Left ventricle myocardium inferior (tissue), 1 donor: Measurements from ENCODE around the gene DCP1B. TPM values are rescaled to one million over a fixed set of nuclear protein-coding genes. Genes with fewer than 3 reads are reported as not detected.

Experiments used
- DNase-seq: peaks from one replicate; pipeline ENCODE4 v3.0.0-alpha.2; 2020
- H3K27ac ChIP-seq: fragments of 200-600 bp; replicated peaks from 2 replicates; pipeline ENCODE4 v1.8.0; 2021
- H3K27me3 ChIP-seq: fragments of 200-600 bp; 2 replicates; pipeline ENCODE4 v1.8.0; 2021; ENCODE audit warnings: low read depth
- H3K36me3 ChIP-seq: fragments of 200-600 bp; 2 replicates; pipeline ENCODE4 v1.8.0; 2021
- H3K4me1 ChIP-seq: fragments of 200-600 bp; 2 replicates; pipeline ENCODE4 v1.8.0; 2021
- H3K4me3 ChIP-seq: fragments of 200-600 bp; 2 replicates; pipeline ENCODE4 v1.8.0; 2021; ENCODE audit warnings: mild to moderate bottlenecking, moderate library complexity
- H3K9me3 ChIP-seq: fragments of 200-600 bp; replicated peaks from 2 replicates; pipeline ENCODE4 v1.8.0; 2021
- CTCF ChIP-seq: fragments of 200-600 bp; IDR thresholded peaks from 2 replicates; pipeline ENCODE4 v1.8.0; 2021; ENCODE audit warnings: antibody characterized with exemption, mild to moderate bottlenecking, borderline replicate concordance
- intact Hi-C: fragments of 100-400 bp; cut with micrococcal nuclease; formaldehyde crosslinking; loops from one replicate; pipeline ENCODE4 v1.11.0; 2022
- total RNA-seq: library from RNA; stranded (reverse); fragmentation: NEBNext Ultra II Directional; extraction: Animal tissue kit (Norgen Biotek cat#: 25700); gene quantifications from one replicate; pipeline ENCODE4 v1.2.1, GENCODE V29; 2021
- donor health status: DM: no; HTN: yes; CAD: no; lungs with severe emphysema.

DCP1B gene
- total RNA-seq, 1 donor from 2014 or later: 1.7 TPM

GRCh38 chr12:1937481-1938224 lies 66.6 kb downstream of the DCP1B start:
- intact Hi-C loops: loop anchor here (10.0 kb wide), 1 partner anchor 303 kb away; no protein-coding TSS in a partner anchor
- H3K4me3 ChIP-seq: no peak overlapping the region
- no peaks in the 10 kb centered on the region for H3K9me3 ChIP-seq
- TF ChIP-seq CTCF: no peak
- peaks cover 46% of the 10 kb centered on the region for H3K4me1 ChIP-seq
- H3K27me3 ChIP-seq: no peaks in the 10 kb centered on the region
- DNase-seq: no peak
- H3K27ac ChIP-seq: no peak overlapping the region
- no peaks in the 10 kb centered on the region for H3K36me3 ChIP-seq

DNA sequence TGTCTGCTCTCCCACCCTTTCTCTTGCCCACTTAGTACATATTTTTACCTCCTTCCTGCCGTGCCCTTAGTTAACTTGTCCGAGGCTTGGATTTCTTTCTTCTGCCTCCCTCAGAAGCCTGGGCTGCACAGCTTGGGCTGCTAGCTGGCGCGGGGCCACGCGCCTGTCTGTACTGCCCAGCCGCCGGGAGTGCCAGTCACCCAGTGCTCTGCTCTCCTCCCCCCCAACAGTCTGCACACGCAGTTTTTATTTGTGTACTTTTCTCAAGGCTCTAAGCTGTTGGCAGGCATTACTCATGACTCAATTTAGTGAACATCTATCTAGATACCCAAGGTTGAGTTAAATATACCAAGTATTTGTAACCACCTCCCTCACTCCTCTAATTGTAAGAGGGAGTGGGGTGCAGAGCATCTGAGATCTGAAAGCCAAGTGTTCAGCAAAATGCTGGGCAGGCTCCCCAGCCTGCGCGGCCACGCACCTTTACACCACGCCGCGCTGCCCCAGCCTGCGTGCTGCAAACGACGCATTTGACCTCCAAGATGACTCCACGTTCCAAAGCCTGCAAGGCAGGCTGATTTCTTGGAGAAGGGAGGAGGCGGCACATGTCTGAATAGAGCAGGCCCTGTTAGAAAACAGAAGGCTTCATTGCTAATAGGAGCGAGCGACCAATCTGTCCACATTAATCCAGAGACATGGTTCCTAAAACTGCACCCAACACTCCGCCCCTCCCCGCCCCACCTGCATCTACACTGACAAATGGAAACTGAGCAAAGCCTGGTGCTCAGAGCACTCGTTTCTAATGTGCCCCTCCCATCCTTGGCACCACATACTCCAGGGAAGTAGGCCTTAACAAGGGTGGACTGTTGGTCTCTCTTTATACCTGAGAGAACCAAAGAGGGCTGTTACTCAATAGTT lies 67.6 kb downstream of the DCP1B start:
- peak overlapping the region; percentile 57 for H3K27ac ChIP-seq
- peaks cover 54% of the 10 kb centered on the region for H3K4me1 ChIP-seq
- peak; percentile 65 for DNase-seq
- no peaks in the 10 kb centered on the region for H3K9me3 ChIP-seq
- H3K4me3 ChIP-seq: peak overlapping the region; percentile 20
- no peaks in the 10 kb centered on the region for H3K27me3 ChIP-seq
- no peak for TF ChIP-seq CTCF
- intact Hi-C loops: loop anchor here (10.0 kb wide), 1 partner anchor 302 kb away; no protein-coding TSS in a partner anchor
- no peaks in the 10 kb centered on the region for H3K36me3 ChIP-seq

DNA sequence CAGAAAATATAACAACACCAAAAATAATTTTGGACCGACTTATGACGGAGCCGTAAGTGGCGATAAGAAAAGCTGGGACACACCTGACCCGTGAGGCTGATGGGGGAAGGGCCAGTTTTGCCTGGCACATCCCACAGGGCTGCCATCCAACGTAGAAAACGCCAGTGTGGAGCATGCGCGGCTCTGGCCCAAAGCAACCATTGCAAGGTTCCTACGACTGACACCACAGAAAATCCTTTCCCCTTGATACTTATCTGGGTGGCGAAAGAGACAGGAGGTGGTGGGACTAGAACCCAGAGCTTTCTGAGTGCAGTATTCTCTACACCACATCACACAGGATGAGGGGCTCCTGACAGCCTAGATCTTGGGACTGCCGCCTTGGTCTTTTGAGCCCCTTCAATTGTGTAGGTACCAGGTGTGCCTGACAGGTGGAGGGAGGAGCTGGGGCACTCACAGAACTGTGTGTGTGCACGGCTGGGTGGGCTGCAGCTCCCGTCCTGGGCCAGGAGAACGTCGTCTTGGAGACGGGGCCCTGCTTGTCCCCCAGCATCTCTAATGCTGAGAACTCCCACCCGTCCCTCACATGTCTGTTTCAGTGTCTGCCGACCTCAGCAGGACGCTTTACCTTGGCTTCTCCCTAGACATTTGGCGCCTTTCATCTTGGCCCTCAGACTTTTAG lies 68.4 kb downstream of the DCP1B start:
- intact Hi-C loops: loop anchor here (10.0 kb wide), 1 partner anchor 301 kb away; no protein-coding TSS in a partner anchor
- Histone ChIP-seq H3K27me3 (peaks cover 3% of the 10 kb centered on the region), H3K4me1 (peaks cover 58% of the 10 kb centered on the region), H3K4me3 (peak overlapping the region; percentile 20), H3K36me3 (no peaks in the 10 kb centered on the region), H3K9me3 (no peaks in the 10 kb centered on the region), H3K27ac (peak overlapping the region; percentile 57)
- no peak for DNase-seq
- TF ChIP-seq CTCF: no peak

GRCh38 chr12:1935242-1935641 lies 69.0 kb downstream of the DCP1B start:
- peaks cover 57% of the 10 kb centered on the region for H3K4me1 ChIP-seq

More at GRCh38 chr12:1935242-1935641, 69.0 kb downstream of the DCP1B start:
- H3K9me3 ChIP-seq: no peaks in the 10 kb centered on the region
- no peaks in the 10 kb centered on the region for H3K36me3 ChIP-seq
- H3K27ac ChIP-seq: no peak overlapping the region
- no peak for DNase-seq
- intact Hi-C loops: loop anchor here (10.0 kb wide), 1 partner anchor 300 kb away; no protein-coding TSS in a partner anchor
- no peak for TF ChIP-seq CTCF
- H3K4me3 ChIP-seq: peak overlapping the region; percentile 20
- peaks cover 9% of the 10 kb centered on the region for H3K27me3 ChIP-seq
